K562 (cell line): ENCODE data around the gene POLR1B. TPM values are rescaled to one million over a fixed set of nuclear protein-coding genes. Genes with fewer than 3 reads are reported as not detected.

ENCODE experiments used
- BCOR ChIP-seq: fragments of 450-650 bp; IDR thresholded peaks from 2 replicates; pipeline ENCODE4 v1.6.1; 2016
- BMI1 ChIP-seq: fragments of 150-350 bp; IDR thresholded peaks from 2 replicates; pipeline ENCODE4 v1.6.1; 2014; ENCODE audit warnings: low read length
- CBX3 ChIP-seq, 2 experiments: IDR thresholded peaks; 1 replicate in 1 of 2; 2 replicates in 1 of 2; pipeline ENCODE4 v1.6.1; 2012; ENCODE audit warnings: inconsistent platforms in 2 of 2, low read length in 2 of 2, borderline replicate concordance in 1 of 2, control low read depth in 1 of 2
- CBX5 ChIP-seq: IDR thresholded peaks from 2 replicates; pipeline ENCODE4 v1.6.1; 2014; ENCODE audit warnings: low read depth, borderline replicate concordance
- DACH1 ChIP-seq: fragments of 450-650 bp; IDR thresholded peaks from 2 replicates; pipeline ENCODE4 v1.6.1; 2018; ENCODE audit not compliant: partially characterized antibody
- E2F4 ChIP-seq: sonication (generic); formaldehyde crosslinking; IDR thresholded peaks from 2 replicates; pipeline ENCODE4 v1.8.0; 2022; ENCODE audit warnings: mild to moderate bottlenecking, low read depth, missing genetic modification reagents
- KLF13 ChIP-seq: fragments of 450-650 bp; IDR thresholded peaks from 2 replicates; pipeline ENCODE4 v1.6.1; 2016; ENCODE audit warnings: missing genetic modification characterization, low read depth, mild to moderate bottlenecking, missing compliant biosample characterization, moderate library complexity, borderline replicate concordance
- MIER1 ChIP-seq: fragments of 450-650 bp; IDR thresholded peaks from 2 replicates; pipeline ENCODE4 v1.6.1; 2016; ENCODE audit warnings: antibody characterized with exemption, mild to moderate bottlenecking, low read depth
- NBN ChIP-seq: fragments of 450-650 bp; IDR thresholded peaks from 2 replicates; pipeline ENCODE4 v1.6.1; 2016; ENCODE audit warnings: low read depth, mild to moderate bottlenecking
- PCBP1 ChIP-seq: fragments of 200-400 bp; formaldehyde crosslinking; IDR thresholded peaks from 2 replicates; pipeline ENCODE4 v1.6.1; 2018; ENCODE audit warnings: mild to moderate bottlenecking, low read depth, low read length; ENCODE audit not compliant: poor library complexity, severe bottlenecking
- PRDM10 ChIP-seq: fragments of 450-650 bp; IDR thresholded peaks from 2 replicates; pipeline ENCODE4 v1.6.1; 2018; ENCODE audit not compliant: partially characterized antibody
- SMAD4 ChIP-seq: fragments of 250-450 bp; sonication (Bioruptor Pico); conservative IDR thresholded peaks from 2 replicates; pipeline ENCODE4 v1.8.0; 2021; ENCODE audit warnings: inconsistent platforms, mild to moderate bottlenecking, moderate library complexity
- SMARCE1 ChIP-seq: fragments of 450-650 bp; IDR thresholded peaks from 2 replicates; pipeline ENCODE4 v1.7.1; 2016; ENCODE audit warnings: mild to moderate bottlenecking
- ZFP30 ChIP-seq: fragments of 250-450 bp; sonication (Bioruptor Pico); IDR thresholded peaks from 2 replicates; pipeline ENCODE4 v1.8.0; 2022; ENCODE audit warnings: moderate library complexity, mild to moderate bottlenecking, inconsistent platforms, borderline replicate concordance
- ZNF274 ChIP-seq: IDR thresholded peaks from 2 replicates; pipeline ENCODE4 v1.6.1; 2011; ENCODE audit warnings: low read depth, mild to moderate bottlenecking, low read length, moderate library complexity, borderline replicate concordance
- ZNF436 ChIP-seq: fragments of 250-450, 450-650 bp; sonication (Bioruptor Pico); formaldehyde crosslinking; IDR thresholded peaks from 2 replicates; pipeline ENCODE4 v1.7.0; 2020; ENCODE audit warnings: mild to moderate bottlenecking
- ZNF445 ChIP-seq: fragments of 250-450 bp; sonication (Bioruptor Pico); IDR thresholded peaks from 2 replicates; pipeline ENCODE4 v1.4.0; 2020; ENCODE audit warnings: low read depth, mild to moderate bottlenecking, moderate library complexity
- ZNF586 ChIP-seq: fragments of 450-650 bp; formaldehyde crosslinking; conservative IDR thresholded peaks from 2 replicates; pipeline ENCODE4 v1.4.0; 2020; ENCODE audit warnings: mild to moderate bottlenecking, moderate library complexity
- ZNF589 ChIP-seq: fragments of 200-800 bp; sonication (Bioruptor generic); IDR thresholded peaks from 2 replicates; pipeline ENCODE4 v1.6.1; 2016; ENCODE audit warnings: low read depth, missing genetic modification characterization, missing compliant biosample characterization
- ZNF717 ChIP-seq: fragments of 250-450 bp; sonication (Bioruptor Pico); IDR thresholded peaks from 2 replicates; pipeline ENCODE4 v1.5.0; 2021
- polyA plus RNA-seq, 8 experiments: library from polyadenylated mRNA; depleted of rRNA in 4 of 8; stranded (reverse) in 5 of 8; unstranded in 3 of 8; fragments of >200 nt; fragmentation: Nextera tagmentation in 2 of 8; fragmentation: Illumina TruSeq in 1 of 8; extraction: Ambion mirVana in 2 of 8; extraction: Trizol in 1 of 8; gene quantifications; 2 replicates each; pipeline versions ENCODE4 v1.2.1 to v1.2.3, GENCODE V29; 2011 to 2014; ENCODE audit warnings: inconsistent platforms in 1 of 8, missing spikeins in 1 of 8
- total RNA-seq, 7 experiments: library from RNA; depleted of rRNA in 6 of 7; stranded (reverse); fragments of >200 nt in 6 of 7; fragmentation: Illumina TruSeq in 2 of 7; extraction: Trizol in 2 of 7; gene quantifications; 2 replicates each; pipeline versions ENCODE4 v1.2.1 to v1.2.3, GENCODE V29; 2011 to 2021; ENCODE audit warnings: low replicate concordance in 1 of 7
- TF ChIP-seq, protein P1 (sequence below): fragments of 250-450 bp; sonication (Bioruptor Pico); IDR thresholded peaks from 2 replicates; pipeline ENCODE4 v1.8.0; 2021; ENCODE audit warnings: mild to moderate bottlenecking, moderate library complexity
- TF ChIP-seq, protein P2 (sequence below): IDR thresholded peaks from 2 replicates; pipeline ENCODE4 v1.6.1; 2011; ENCODE audit warnings: borderline replicate concordance, low read depth, mild to moderate bottlenecking, moderate library complexity, low read length; ENCODE audit not compliant: insufficient read depth, poor library complexity, severe bottlenecking

POLR1B gene
- total and polyA plus RNA-seq, 9 of the 15 experiments (the other 6 are each of a cell fraction or from before 2014, with no cell fraction given): 19.8 to 55.1 (median 40.2) TPM

DNA sequence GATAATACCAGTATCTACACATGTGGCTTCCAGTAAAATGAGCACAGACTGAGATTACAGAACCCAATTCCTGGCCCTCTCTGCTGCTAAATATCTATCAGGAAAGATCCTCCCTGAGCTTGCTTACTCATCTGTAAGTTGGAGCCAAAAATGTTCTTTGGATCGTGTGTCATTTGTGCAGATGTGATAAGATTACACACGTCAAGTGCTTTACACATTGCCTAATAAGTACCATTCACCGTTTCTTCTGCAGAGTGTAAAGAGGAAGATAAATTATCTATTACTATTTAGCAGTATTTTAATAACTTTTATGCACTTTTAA is 80.2 kb downstream of the POLR1B start (continued):
- TF ChIP-seq KLF13 (tag): no peak
- no peak for TF ChIP-seq ZNF586 (CRISPR knock-in tag)
- TF ChIP-seq ZNF445 (CRISPR knock-in tag): no peak
- no peak for TF ChIP-seq PRDM10
- no peak for TF ChIP-seq BCOR
- no peak for TF ChIP-seq CBX5
- TF ChIP-seq, protein P1, sequence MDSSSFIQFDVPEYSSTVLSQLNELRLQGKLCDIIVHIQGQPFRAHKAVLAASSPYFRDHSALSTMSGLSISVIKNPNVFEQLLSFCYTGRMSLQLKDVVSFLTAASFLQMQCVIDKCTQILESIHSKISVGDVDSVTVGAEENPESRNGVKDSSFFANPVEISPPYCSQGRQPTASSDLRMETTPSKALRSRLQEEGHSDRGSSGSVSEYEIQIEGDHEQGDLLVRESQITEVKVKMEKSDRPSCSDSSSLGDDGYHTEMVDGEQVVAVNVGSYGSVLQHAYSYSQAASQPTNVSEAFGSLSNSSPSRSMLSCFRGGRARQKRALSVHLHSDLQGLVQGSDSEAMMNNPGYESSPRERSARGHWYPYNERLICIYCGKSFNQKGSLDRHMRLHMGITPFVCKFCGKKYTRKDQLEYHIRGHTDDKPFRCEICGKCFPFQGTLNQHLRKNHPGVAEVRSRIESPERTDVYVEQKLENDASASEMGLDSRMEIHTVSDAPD (CRISPR knock-in tag): no peak
- peak; percentile 73 for TF ChIP-seq DACH1
- TF ChIP-seq PCBP1: no peak
- TF ChIP-seq SMARCE1: peak; percentile 77; the same call in 1 of the 2 replicates
- TF ChIP-seq E2F4 (CRISPR knock-in tag): no peak
- TF ChIP-seq ZNF274: no peak
- no peak for TF ChIP-seq BMI1
- TF ChIP-seq ZNF717 (CRISPR knock-in tag): no peak
- TF ChIP-seq NBN: no peak
- TF ChIP-seq ZFP30 (CRISPR knock-in tag): no peak
- no peak for TF ChIP-seq SMAD4
- TF ChIP-seq, protein P2, sequence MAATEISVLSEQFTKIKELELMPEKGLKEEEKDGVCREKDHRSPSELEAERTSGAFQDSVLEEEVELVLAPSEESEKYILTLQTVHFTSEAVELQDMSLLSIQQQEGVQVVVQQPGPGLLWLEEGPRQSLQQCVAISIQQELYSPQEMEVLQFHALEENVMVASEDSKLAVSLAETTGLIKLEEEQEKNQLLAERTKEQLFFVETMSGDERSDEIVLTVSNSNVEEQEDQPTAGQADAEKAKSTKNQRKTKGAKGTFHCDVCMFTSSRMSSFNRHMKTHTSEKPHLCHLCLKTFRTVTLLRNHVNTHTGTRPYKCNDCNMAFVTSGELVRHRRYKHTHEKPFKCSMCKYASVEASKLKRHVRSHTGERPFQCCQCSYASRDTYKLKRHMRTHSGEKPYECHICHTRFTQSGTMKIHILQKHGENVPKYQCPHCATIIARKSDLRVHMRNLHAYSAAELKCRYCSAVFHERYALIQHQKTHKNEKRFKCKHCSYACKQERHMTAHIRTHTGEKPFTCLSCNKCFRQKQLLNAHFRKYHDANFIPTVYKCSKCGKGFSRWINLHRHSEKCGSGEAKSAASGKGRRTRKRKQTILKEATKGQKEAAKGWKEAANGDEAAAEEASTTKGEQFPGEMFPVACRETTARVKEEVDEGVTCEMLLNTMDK: no peak
- TF ChIP-seq MIER1: no peak
- no peak for TF ChIP-seq ZNF589 (CRISPR knock-in tag)
- no peak for TF ChIP-seq ZNF436 (CRISPR knock-in tag)
- no peak for TF ChIP-seq CBX3 (IDR thresholded peaks at IDR 0.05; ENCODE audit: borderline replicate concordance in 1 of 2, low read length in 2 of 2)
